WERI-Rb-1 (cell line): Measurements from ENCODE around the gene SHROOM3.

Source experiments
- DNase-seq: peaks from one replicate; pipeline ENCODE4 v3.0.0-alpha.2; 2020
- H3K27ac ChIP-seq: fragments of 250-450 bp; sonication (Bioruptor Pico); 2 replicates; pipeline ENCODE4 v1.5.1; 2020; ENCODE audit warnings: mild to moderate bottlenecking, moderate library complexity
- H3K27me3 ChIP-seq: fragments of 250-450 bp; sonication (Bioruptor Pico); 2 replicates; pipeline ENCODE4 v1.5.1; 2021; ENCODE audit warnings: mild to moderate bottlenecking, low read depth, moderate library complexity; ENCODE audit not compliant: insufficient read depth, severe bottlenecking
- H3K36me3 ChIP-seq: fragments of 250-450 bp; sonication (Bioruptor Pico); 2 replicates; pipeline ENCODE4 v1.5.1; 2020; ENCODE audit warnings: mild to moderate bottlenecking, moderate library complexity
- H3K4me3 ChIP-seq: 2 replicates; pipeline ENCODE4 v1.5.1; 2011; ENCODE audit warnings: low read depth, mild to moderate bottlenecking, control low read depth, low read length
- H3K9me3 ChIP-seq: fragments of 250-450 bp; sonication (Bioruptor Pico); 2 replicates; pipeline ENCODE4 v1.5.1; 2021; ENCODE audit warnings: mild to moderate bottlenecking, moderate library complexity; ENCODE audit not compliant: severe bottlenecking
- CTCF ChIP-seq: IDR thresholded peaks from 2 replicates; pipeline ENCODE4 v1.5.1; 2011; ENCODE audit warnings: low read depth, mild to moderate bottlenecking, control low read depth, inconsistent platforms, low read length

Gene SHROOM3

GRCh38 chr4:76831711-76832373 is 396.8 kb downstream of the SHROOM3 start:
- no peaks in the 10 kb centered on the region for H3K27me3 ChIP-seq
- no peaks in the 10 kb centered on the region for H3K9me3 ChIP-seq
- no peak overlapping the region for H3K27ac ChIP-seq
- H3K4me3 ChIP-seq, result no peak overlapping the region
- TF ChIP-seq CTCF, result no peak
- DNase-seq, result no peak
- H3K36me3 ChIP-seq, result no peaks in the 10 kb centered on the region
